CD4-positive, alpha-beta T cell (primary cell): ENCODE results near the gene SLC37A3. TPM values are rescaled to one million over a fixed set of nuclear protein-coding genes. Genes with fewer than 3 reads are reported as not detected.

Experiments used
- ATAC-seq: fragments of 200-7000 bp; cut with Tn5 transposase; one replicate; pipeline ENCODE4 v1.10.0; 2022; ENCODE audit warnings: mild to moderate bottlenecking; ENCODE audit not compliant: poor library complexity
- CTCF ChIA-PET: fragments of 350-600 bp; sonication (Branson Sonifier 250); formaldehyde crosslinking; loops from one replicate; lab custom pipeline; 2021; ENCODE audit warnings: antibody characterized with exemption, inconsistent platforms; lab: Charles Lee
- POLR2A ChIA-PET: fragments of 350-600 bp; sonication (Branson Sonifier 250); formaldehyde crosslinking; loops from one replicate; lab custom pipeline; 2021; ENCODE audit warnings: antibody characterized with exemption, inconsistent platforms; lab: Charles Lee
- DNase-seq, 14 experiments: peaks; one replicate each; pipeline ENCODE4 v3.0.0-alpha.2; 2013 to 2020; ENCODE audit warnings: mixed read lengths in 2 of 14
- H3K27ac ChIP-seq, 2 donors: one replicate each; pipeline versions ENCODE4 v1.5.1 to v1.7.0; 2013; ENCODE audit warnings: low read length in 2 of 2, low read depth in 1 of 2, mild to moderate bottlenecking in 1 of 2
- H3K27me3 ChIP-seq, 2 experiments: 1 replicate in 1 of 2; 2 replicates in 1 of 2; pipeline versions ENCODE4 v1.6.1 to v1.7.0; 2013; ENCODE audit warnings: low read length in 2 of 2, control low read depth in 1 of 2, mild to moderate bottlenecking in 1 of 2, moderate library complexity in 1 of 2; ENCODE audit not compliant: insufficient read depth in 2 of 2, control insufficient read depth in 1 of 2
- H3K36me3 ChIP-seq: one replicate; pipeline ENCODE4 v1.6.1; 2013; ENCODE audit warnings: low read length, control low read depth; ENCODE audit not compliant: insufficient read depth
- H3K4me1 ChIP-seq: one replicate; pipeline ENCODE4 v1.6.1; 2013; ENCODE audit warnings: low read length, control low read depth; ENCODE audit not compliant: insufficient read depth
- H3K4me3 ChIP-seq: one replicate; pipeline ENCODE4 v1.5.1; 2013; ENCODE audit warnings: mild to moderate bottlenecking, low read length, moderate library complexity
- H3K9me3 ChIP-seq, 2 experiments: 1 replicate in 1 of 2; 2 replicates in 1 of 2; pipeline versions ENCODE4 v1.6.1 to v1.7.0; 2013; ENCODE audit warnings: low read length in 2 of 2, mild to moderate bottlenecking in 2 of 2, control low read depth in 1 of 2, moderate library complexity in 1 of 2; ENCODE audit not compliant: control insufficient read depth in 1 of 2, insufficient read depth in 1 of 2
- H3K27ac Mint-ChIP-seq: one replicate; pipeline ENCODE4 v1.8.0; 2020; ENCODE audit warnings: mixed read lengths
- H3K27me3 Mint-ChIP-seq: one replicate; pipeline ENCODE4 v1.8.0; 2021; ENCODE audit warnings: mixed read lengths
- H3K36me3 Mint-ChIP-seq: one replicate; pipeline ENCODE4 v1.8.0; 2021; ENCODE audit warnings: low read depth, mixed read lengths
- H3K4me1 Mint-ChIP-seq: one replicate; pipeline ENCODE4 v1.8.0; 2021; ENCODE audit warnings: low read depth, mixed read lengths
- H3K4me3 Mint-ChIP-seq: one replicate; pipeline ENCODE4 v1.8.0; 2020; ENCODE audit warnings: mild to moderate bottlenecking, mixed read lengths
- H3K9me3 Mint-ChIP-seq: one replicate; pipeline ENCODE4 v1.8.0; 2020; ENCODE audit warnings: mixed read lengths
- intact Hi-C, 2 experiments: fragments of 100-400 bp; cut with DNase I in 1 of 2; cut with micrococcal nuclease in 1 of 2; formaldehyde crosslinking; loops; one replicate each; pipeline versions ENCODE4 v1.15.1 to v1.9.0; 2023 to 2025; cut with DNase I, micrococcal nuclease
- total RNA-seq, 174 experiments: library from RNA in 2 of 174; stranded (reverse) in 2 of 174; gene quantifications; one replicate each; pipeline ENCODE4 v1.2.3 and lab custom pipeline; 2021 to 2026
- TF ChIP-seq, protein P1 (sequence below): fragments of 200-600 bp; IDR thresholded peaks from one replicate; pipeline ENCODE4 v1.8.0; 2022; ENCODE audit warnings: antibody characterized with exemption, mild to moderate bottlenecking

SLC37A3 gene
- total RNA-seq, 2 experiments from 2014 or later = 23.5 to 25.6 TPM

GRCh38 chr7:140334341-140335057 lies 63.8 kb downstream of the SLC37A3 start:
- Histone ChIP-seq H3K27ac (no peak overlapping the region), H3K36me3 (peaks cover 20% of the 10 kb centered on the region), H3K4me1 (no peaks in the 10 kb centered on the region), H3K27me3 (no peaks in the 10 kb centered on the region), H3K9me3 (no peaks in the 10 kb centered on the region), H3K4me3 (no peak overlapping the region)
- no peak for ATAC-seq
- TF ChIP-seq, protein P1, sequence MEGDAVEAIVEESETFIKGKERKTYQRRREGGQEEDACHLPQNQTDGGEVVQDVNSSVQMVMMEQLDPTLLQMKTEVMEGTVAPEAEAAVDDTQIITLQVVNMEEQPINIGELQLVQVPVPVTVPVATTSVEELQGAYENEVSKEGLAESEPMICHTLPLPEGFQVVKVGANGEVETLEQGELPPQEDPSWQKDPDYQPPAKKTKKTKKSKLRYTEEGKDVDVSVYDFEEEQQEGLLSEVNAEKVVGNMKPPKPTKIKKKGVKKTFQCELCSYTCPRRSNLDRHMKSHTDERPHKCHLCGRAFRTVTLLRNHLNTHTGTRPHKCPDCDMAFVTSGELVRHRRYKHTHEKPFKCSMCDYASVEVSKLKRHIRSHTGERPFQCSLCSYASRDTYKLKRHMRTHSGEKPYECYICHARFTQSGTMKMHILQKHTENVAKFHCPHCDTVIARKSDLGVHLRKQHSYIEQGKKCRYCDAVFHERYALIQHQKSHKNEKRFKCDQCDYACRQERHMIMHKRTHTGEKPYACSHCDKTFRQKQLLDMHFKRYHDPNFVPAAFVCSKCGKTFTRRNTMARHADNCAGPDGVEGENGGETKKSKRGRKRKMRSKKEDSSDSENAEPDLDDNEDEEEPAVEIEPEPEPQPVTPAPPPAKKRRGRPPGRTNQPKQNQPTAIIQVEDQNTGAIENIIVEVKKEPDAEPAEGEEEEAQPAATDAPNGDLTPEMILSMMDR = no peak
- intact Hi-C loops = no loop called here
- Mint-ChIP-seq H3K36me3 (peaks cover 54% of the 10 kb centered on the region), H3K4me3 (no peak overlapping the region), H3K4me1 (no peaks in the 10 kb centered on the region), H3K27ac (no peak overlapping the region), H3K27me3 (no peaks in the 10 kb centered on the region), H3K9me3 (no peaks in the 10 kb centered on the region)
- ChIA-PET POLR2A (no interaction called here), CTCF (no interaction called here)
- no peak for DNase-seq

GRCh38 chr7:140333686-140334085 lies 64.6 kb downstream of the SLC37A3 start:
- no peaks in the 10 kb centered on the region for H3K4me1 ChIP-seq
- ATAC-seq (no peak), DNase-seq (no peak)
- CTCF ChIA-PET = no interaction called here
- H3K27ac Mint-ChIP-seq = no peak overlapping the region
- TF ChIP-seq, protein P1 = no peak
- POLR2A ChIA-PET = no interaction called here
- H3K9me3 ChIP-seq = no peaks in the 10 kb centered on the region
- H3K27ac ChIP-seq = no peak overlapping the region
- no peaks in the 10 kb centered on the region for H3K27me3 Mint-ChIP-seq
- H3K9me3 Mint-ChIP-seq = no peaks in the 10 kb centered on the region
- peaks cover 46% of the 10 kb centered on the region for H3K36me3 Mint-ChIP-seq
- H3K4me3 ChIP-seq = no peak overlapping the region
- no peaks in the 10 kb centered on the region for H3K4me1 Mint-ChIP-seq
- H3K27me3 ChIP-seq = no peaks in the 10 kb centered on the region
- H3K36me3 ChIP-seq = peaks cover 20% of the 10 kb centered on the region
- intact Hi-C loops = no loop called here
- H3K4me3 Mint-ChIP-seq = no peak overlapping the region

DNA sequence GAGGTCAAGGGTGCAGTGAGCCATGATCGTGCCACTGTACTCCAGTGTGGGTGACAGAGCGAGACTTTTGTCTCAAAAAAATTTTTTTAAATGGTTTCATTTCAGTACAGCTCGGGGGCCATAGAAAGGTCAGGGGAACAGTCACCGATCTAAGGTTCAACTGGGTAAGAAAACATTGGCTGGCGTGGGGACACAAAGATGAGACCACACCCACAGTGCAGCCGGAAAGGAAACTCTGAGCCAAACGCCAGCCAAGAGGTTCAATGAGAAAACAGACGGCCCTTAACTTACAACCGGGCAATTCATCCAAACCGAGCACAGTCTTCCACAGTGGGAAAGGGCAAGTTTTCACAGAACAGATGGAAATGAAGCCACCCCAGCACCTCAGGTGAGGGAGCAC lies 65.1 kb downstream of the SLC37A3 start:
- Histone ChIP-seq H3K9me3 (no peaks in the 10 kb centered on the region), H3K4me3 (no peak overlapping the region), H3K4me1 (no peaks in the 10 kb centered on the region), H3K36me3 (peaks cover 20% of the 10 kb centered on the region), H3K27ac (no peak overlapping the region), H3K27me3 (no peaks in the 10 kb centered on the region)
- no peak overlapping the region for H3K27ac Mint-ChIP-seq
- DNase-seq (no peak), ATAC-seq (no peak)
- intact Hi-C loops = no loop called here
- no peaks in the 10 kb centered on the region for H3K9me3 Mint-ChIP-seq
- H3K4me3 Mint-ChIP-seq = no peak overlapping the region
- H3K36me3 Mint-ChIP-seq = peaks cover 43% of the 10 kb centered on the region
- ChIA-PET POLR2A (no interaction called here), CTCF (no interaction called here)
- no peaks in the 10 kb centered on the region for H3K4me1 Mint-ChIP-seq
- H3K27me3 Mint-ChIP-seq = no peaks in the 10 kb centered on the region
- TF ChIP-seq, protein P1 = no peak
